Measurements from ENCODE around the gene BMPR1A. TPM values are rescaled to one million over a fixed set of nuclear protein-coding genes. Genes with fewer than 3 reads are reported as not detected.
A peak's percentile ranks its signal among the peaks of the same experiment; 100 is the strongest.
"Not testable (repeated sequence)": the region's sequence is repeated elsewhere in the genome, so short reads cannot be mapped to it uniquely, and the experiment has no call there.

The BMPR1A gene
- total RNA-seq, 5 donors from 2014 or later (not counting 1 experiment from before 2014, with no cell fraction given): 7.8 to 15.0 (median 11.4) TPM

GRCh38 chr10:86951184-86951761 is 194.9 kb downstream of the BMPR1A start:
- Histone ChIP-seq H3K4me3 (ENCODE audit: control insufficient read depth in 1 of 2, extremely low read depth in 1 of 2, low read length in 1 of 2) (no peak overlapping the region), H3K36me3 (ENCODE audit: control insufficient read depth in 2 of 2, extremely low read depth in 1 of 2, insufficient read depth in 1 of 2, low read length in 1 of 2) (no peaks in the 10 kb centered on the region), H3K4me1 (ENCODE audit: control insufficient read depth in 1 of 2, extremely low read depth in 1 of 2, insufficient read depth in 2 of 2, low read length in 2 of 2) (peaks cover 14 to 30% of the 10 kb centered on the region in 2 experiments), H3K27ac (ENCODE audit: low read length) (peak overlapping the region; percentile 80), H3K9me3 (no peaks in the 10 kb centered on the region), H3K27me3 (replicated peaks in 1 of 2; ENCODE audit: control insufficient read depth in 2 of 2, extremely low read depth in 1 of 2, insufficient read depth in 2 of 2, low read length in 1 of 2) (peaks cover 0 to 5% of the 10 kb centered on the region in 2 experiments)
- Mint-ChIP-seq H3K9me3 (peaks cover 7 to 13% (median 10%) of the 10 kb centered on the region in 3 donors), H3K27me3 (no peaks in the 10 kb centered on the region), H3K27ac (peak overlapping the region; percentile 97 to 100), H3K4me1 (peaks cover 11 to 38% (median 21%) of the 10 kb centered on the region in 3 donors), H3K36me3 (peaks cover 12% of the 10 kb centered on the region), H3K4me3 (peak overlapping the region in 1 of 3 donors; percentile 73)
- DNase-seq (no peak), ATAC-seq (replicated peaks in 1 of 4) (no peak)
- POLR2A ChIA-PET: no interaction called here
- CTCF ChIA-PET: interaction anchor here in 1 of 2 donors (0.6 to 1.0 kb wide), 2 partner anchors 10 to 37 kb away, joined by 3 to 4 read pairs; no protein-coding TSS in a partner anchor

- Mint-ChIP-seq H3K27ac (peak overlapping the region; percentile 12 to 25), H3K4me1 (peaks cover 11 to 33% (median 21%) of the 10 kb centered on the region in 3 donors), H3K4me3 (no peak overlapping the region), H3K9me3 (peaks cover 7 to 13% (median 10%) of the 10 kb centered on the region in 3 donors), H3K27me3 (no peaks in the 10 kb centered on the region), H3K36me3 (peaks cover 12% of the 10 kb centered on the region)
- DNase-seq: no peak
- Histone ChIP-seq H3K9me3 (no peaks in the 10 kb centered on the region), H3K27me3 (replicated peaks in 1 of 2; ENCODE audit: control insufficient read depth in 2 of 2, extremely low read depth in 1 of 2, insufficient read depth in 2 of 2, low read length in 1 of 2) (no peaks in the 10 kb centered on the region), H3K4me3 (ENCODE audit: control insufficient read depth in 1 of 2, extremely low read depth in 1 of 2, low read length in 1 of 2) (no peak overlapping the region), H3K4me1 (ENCODE audit: control insufficient read depth in 1 of 2, extremely low read depth in 1 of 2, insufficient read depth in 2 of 2, low read length in 2 of 2) (peaks cover 14 to 33% of the 10 kb centered on the region in 2 experiments), H3K36me3 (ENCODE audit: control insufficient read depth in 2 of 2, extremely low read depth in 1 of 2, insufficient read depth in 1 of 2, low read length in 1 of 2) (no peaks in the 10 kb centered on the region), H3K27ac (ENCODE audit: low read length) (no peak overlapping the region)
- ATAC-seq (replicated peaks in 1 of 4): no peak
- ChIA-PET CTCF (no interaction called here), POLR2A (no interaction called here)
- WGBS (ENCODE audit: insufficient coverage): 100% methylated on average over 3 of the region's 7 CpGs
Observed at GRCh38 chr10:86952106-86952505, 195.7 kb downstream of the BMPR1A start.

GRCh38 chr10:86952697-86953096 is 196.3 kb downstream of the BMPR1A start:
- WGBS (ENCODE audit: insufficient coverage): 100% methylated on average over 6 of the region's 10 CpGs
- H3K27ac Mint-ChIP-seq; CTCF ChIA-PET; DNase-seq; H3K4me3 ChIP-seq (ENCODE audit: control insufficient read depth in 1 of 2, extremely low read depth in 1 of 2, low read length in 1 of 2); H3K27me3 Mint-ChIP-seq; H3K27me3 ChIP-seq (replicated peaks in 1 of 2; ENCODE audit: control insufficient read depth in 2 of 2, extremely low read depth in 1 of 2, insufficient read depth in 2 of 2, low read length in 1 of 2); H3K4me3 Mint-ChIP-seq; ATAC-seq (replicated peaks in 1 of 4); H3K36me3 ChIP-seq (ENCODE audit: control insufficient read depth in 2 of 2, extremely low read depth in 1 of 2, insufficient read depth in 1 of 2, low read length in 1 of 2); H3K9me3 ChIP-seq; POLR2A ChIA-PET; H3K27ac ChIP-seq (ENCODE audit: low read length): not testable (repeated sequence)
- peaks cover 14 to 33% of the 10 kb centered on the region in 2 experiments for H3K4me1 ChIP-seq (ENCODE audit: control insufficient read depth in 1 of 2, extremely low read depth in 1 of 2, insufficient read depth in 2 of 2, low read length in 2 of 2)
- peaks cover 12% of the 10 kb centered on the region for H3K36me3 Mint-ChIP-seq
- peaks cover 7 to 13% (median 10%) of the 10 kb centered on the region in 3 donors for H3K9me3 Mint-ChIP-seq
- peaks cover 11 to 33% (median 21%) of the 10 kb centered on the region in 3 donors for H3K4me1 Mint-ChIP-seq

GRCh38 chr10:86953747-86954680 is 197.6 kb downstream of the BMPR1A start:
- ATAC-seq (replicated peaks in 1 of 4): no peak
- no peak for DNase-seq
- H3K4me1 ChIP-seq (ENCODE audit: control insufficient read depth in 1 of 2, extremely low read depth in 1 of 2, insufficient read depth in 2 of 2, low read length in 2 of 2): peaks cover 14 to 37% of the 10 kb centered on the region in 2 experiments
- H3K9me3 ChIP-seq: no peaks in the 10 kb centered on the region
- ChIA-PET POLR2A (no interaction called here), CTCF (interaction anchor here (0.6 to 0.9 kb wide), 4 partner anchors 11 to 15 kb away, joined by 5 to 10 read pairs (median 9); no protein-coding TSS in a partner anchor)
- H3K27me3 ChIP-seq (replicated peaks in 1 of 2; ENCODE audit: control insufficient read depth in 2 of 2, extremely low read depth in 1 of 2, insufficient read depth in 2 of 2, low read length in 1 of 2): peaks cover 0 to 3% of the 10 kb centered on the region in 2 experiments
- H3K27ac ChIP-seq (ENCODE audit: low read length): no peak overlapping the region
- no peak overlapping the region for H3K4me3 ChIP-seq (ENCODE audit: control insufficient read depth in 1 of 2, extremely low read depth in 1 of 2, low read length in 1 of 2)
- H3K36me3 ChIP-seq (ENCODE audit: control insufficient read depth in 2 of 2, extremely low read depth in 1 of 2, insufficient read depth in 1 of 2, low read length in 1 of 2): no peaks in the 10 kb centered on the region
- Mint-ChIP-seq H3K9me3 (peaks cover 6 to 13% (median 7%) of the 10 kb centered on the region in 3 donors), H3K27me3 (no peaks in the 10 kb centered on the region), H3K36me3 (peaks cover 12% of the 10 kb centered on the region), H3K27ac (no peak overlapping the region), H3K4me3 (no peak overlapping the region), H3K4me1 (peaks cover 9 to 25% (median 19%) of the 10 kb centered on the region in 3 donors)
- WGBS (ENCODE audit: insufficient coverage): 83% methylated on average over 6 of the region's 15 CpGs

GRCh38 chr10:86954681-86955500 is 198.5 kb downstream of the BMPR1A start:
- Histone ChIP-seq H3K27ac (ENCODE audit: low read length) (no peak overlapping the region), H3K4me1 (ENCODE audit: control insufficient read depth in 1 of 2, extremely low read depth in 1 of 2, insufficient read depth in 2 of 2, low read length in 2 of 2) (peaks cover 14 to 38% of the 10 kb centered on the region in 2 experiments), H3K4me3 (ENCODE audit: control insufficient read depth in 1 of 2, extremely low read depth in 1 of 2, low read length in 1 of 2) (no peak overlapping the region), H3K27me3 (replicated peaks in 1 of 2; ENCODE audit: control insufficient read depth in 2 of 2, extremely low read depth in 1 of 2, insufficient read depth in 2 of 2, low read length in 1 of 2) (peaks cover 0 to 10% of the 10 kb centered on the region in 2 experiments), H3K36me3 (ENCODE audit: control insufficient read depth in 2 of 2, extremely low read depth in 1 of 2, insufficient read depth in 1 of 2, low read length in 1 of 2) (no peaks in the 10 kb centered on the region), H3K9me3 (no peaks in the 10 kb centered on the region)
- ChIA-PET POLR2A (no interaction called here), CTCF (interaction anchor here (0.6 to 0.9 kb wide), 6 partner anchors 11 to 131 kb away, joined by 3 to 10 read pairs (median 8); no protein-coding TSS in a partner anchor)
- ATAC-seq (replicated peaks in 1 of 4): no peak
- Mint-ChIP-seq H3K4me3 (no peak overlapping the region), H3K27me3 (no peaks in the 10 kb centered on the region), H3K27ac (no peak overlapping the region), H3K36me3 (peaks cover 12% of the 10 kb centered on the region), H3K9me3 (peaks cover 6 to 13% (median 7%) of the 10 kb centered on the region in 3 donors), H3K4me1 (peaks cover 9 to 21% (median 13%) of the 10 kb centered on the region in 3 donors)
- 89% methylated on average over 6 of the region's 13 CpGs for WGBS (ENCODE audit: insufficient coverage)
- DNase-seq: no peak

Data from T-cell (primary cell).